Measurements from ENCODE around the gene TFDP2. TPM values are rescaled to one million over a fixed set of nuclear protein-coding genes. Genes with fewer than 3 reads are reported as not detected.

Gene TFDP2
- total RNA-seq, 2 donors from 2014 or later, result 62.7 to 76.4 TPM

- peaks cover 25% of the 10 kb centered on the region for H3K36me3 Mint-ChIP-seq (ENCODE audit: low read depth)
- no peak overlapping the region for H3K4me3 Mint-ChIP-seq
- peaks cover 3% of the 10 kb centered on the region for H3K4me1 ChIP-seq (ENCODE audit: control insufficient read depth, insufficient read depth, low read length)
- no peak overlapping the region for H3K9ac ChIP-seq (ENCODE audit: extremely low read depth, low read length, poor library complexity, severe bottlenecking)
- peaks cover 1% of the 10 kb centered on the region for H3K9me3 Mint-ChIP-seq
- H3K27me3 Mint-ChIP-seq (ENCODE audit: insufficient read depth), result no peaks in the 10 kb centered on the region
- TF ChIP-seq CTCF (conservative IDR thresholded peaks at IDR 0.05), result no peak
- no peak overlapping the region for H3K27ac Mint-ChIP-seq
- no peaks in the 10 kb centered on the region for H3K27me3 ChIP-seq (ENCODE audit: control insufficient read depth, insufficient read depth, low read length, poor library complexity, severe bottlenecking)
- H3K4me1 Mint-ChIP-seq, result peaks cover 4% of the 10 kb centered on the region
- no peak for DNase-seq
- H3K36me3 ChIP-seq (ENCODE audit: control insufficient read depth, insufficient read depth, low read length), result peaks cover 14% of the 10 kb centered on the region
- WGBS, 2 experiments (ENCODE audit: insufficient coverage in 1 of 2, insufficient read length in 1 of 2), result 90 to 100% methylated on average over 2 of the region's 2 CpGs
- H3K27ac ChIP-seq (ENCODE audit: low read depth, low read length), result no peak overlapping the region
- no peak overlapping the region for H3K4me3 ChIP-seq (ENCODE audit: low read length)
- no peaks in the 10 kb centered on the region for H3K9me3 ChIP-seq (ENCODE audit: control insufficient read depth, low read length)
Observed at GRCh38 chr3:142000325-142000870, 148.9 kb downstream of the TFDP2 start.

GRCh38 chr3:141998669-141999290 is 150.6 kb downstream of the TFDP2 start:
- WGBS, 2 experiments (ENCODE audit: insufficient coverage in 1 of 2, insufficient read length in 1 of 2), result 100% methylated on average over 1 of the region's 4 CpGs; no CpG with 5 or more reads in 1 of the 2 experiments
- H3K27ac Mint-ChIP-seq, result no peak overlapping the region
- H3K4me1 Mint-ChIP-seq, result peaks cover 4% of the 10 kb centered on the region
- peaks cover 25% of the 10 kb centered on the region for H3K36me3 Mint-ChIP-seq (ENCODE audit: low read depth)
- no peak for TF ChIP-seq CTCF (conservative IDR thresholded peaks at IDR 0.05)
- Histone ChIP-seq H3K9me3 (ENCODE audit: control insufficient read depth, low read length) (no peaks in the 10 kb centered on the region), H3K27ac (ENCODE audit: low read depth, low read length) (no peak overlapping the region), H3K9ac (ENCODE audit: extremely low read depth, low read length, poor library complexity, severe bottlenecking) (no peak overlapping the region), H3K27me3 (ENCODE audit: control insufficient read depth, insufficient read depth, low read length, poor library complexity, severe bottlenecking) (no peaks in the 10 kb centered on the region), H3K36me3 (ENCODE audit: control insufficient read depth, insufficient read depth, low read length) (peaks cover 4% of the 10 kb centered on the region), H3K4me1 (ENCODE audit: control insufficient read depth, insufficient read depth, low read length) (no peaks in the 10 kb centered on the region), H3K4me3 (ENCODE audit: low read length) (no peak overlapping the region)
- DNase-seq, result no peak
- no peaks in the 10 kb centered on the region for H3K27me3 Mint-ChIP-seq (ENCODE audit: insufficient read depth)
- H3K9me3 Mint-ChIP-seq, result peaks cover 1% of the 10 kb centered on the region
- H3K4me3 Mint-ChIP-seq, result no peak overlapping the region

- H3K36me3 ChIP-seq (ENCODE audit: control insufficient read depth, insufficient read depth, low read length), result no peaks in the 10 kb centered on the region
- Mint-ChIP-seq H3K4me1 (peaks cover 5% of the 10 kb centered on the region), H3K9me3 (no peaks in the 10 kb centered on the region), H3K27ac (no peak overlapping the region), H3K4me3 (no peak overlapping the region), H3K36me3 (ENCODE audit: low read depth) (peaks cover 16% of the 10 kb centered on the region), H3K27me3 (ENCODE audit: insufficient read depth) (no peaks in the 10 kb centered on the region)
- H3K4me1 ChIP-seq (ENCODE audit: control insufficient read depth, insufficient read depth, low read length), result no peaks in the 10 kb centered on the region
- no peak overlapping the region for H3K27ac ChIP-seq (ENCODE audit: low read depth, low read length)
- H3K4me3 ChIP-seq (ENCODE audit: low read length), result no peak overlapping the region
- H3K9me3 ChIP-seq (ENCODE audit: control insufficient read depth, low read length), result no peaks in the 10 kb centered on the region
- DNase-seq, result no peak
- no peak for TF ChIP-seq CTCF (conservative IDR thresholded peaks at IDR 0.05)
- H3K9ac ChIP-seq (ENCODE audit: extremely low read depth, low read length, poor library complexity, severe bottlenecking), result no peak overlapping the region
- no peaks in the 10 kb centered on the region for H3K27me3 ChIP-seq (ENCODE audit: control insufficient read depth, insufficient read depth, low read length, poor library complexity, severe bottlenecking)
Observed at GRCh38 chr3:141996437-141996836, 152.9 kb downstream of the TFDP2 start.

All from endodermal cell (in vitro differentiated cells).